Activated CD4-positive, CD25-positive, alpha-beta regulatory T cell treated with anti-CD3 and anti-CD28 coated beads, Interleukin-2, amount 50 U/mL, for 24 hours (primary cell): Measurements from ENCODE around the gene UBR1.
"Not testable (repeated sequence)": the region's sequence is repeated elsewhere in the genome, so short reads cannot be mapped to it uniquely, and the experiment has no call there.

Experiments used
- ATAC-seq, 2 donors: fragments of 150-1000 bp; cut with Tn5 transposase; one replicate each; pipeline ENCODE4 v1.10.0; 2021; ENCODE audit warnings: mild to moderate bottlenecking in 1 of 2, moderate library complexity in 1 of 2

The UBR1 gene

GRCh38 chr15:42903388-42904324, 202.2 kb downstream of the UBR1 start:
- ATAC-seq: no peak

GRCh38 chr15:42893911-42894310, 211.9 kb downstream of the UBR1 start:
- ATAC-seq: not testable (repeated sequence)
